HepG2 (cell line): ENCODE data around the gene SAMD4B.

Source experiments
- USF2 ChIP-seq, 2 experiments: sonication (generic) in 1 of 2; formaldehyde crosslinking in 1 of 2; IDR thresholded peaks; 2 replicates each; pipeline versions ENCODE4 v1.5.1 to v1.6.1; 2011 to 2020; ENCODE audit warnings: borderline replicate concordance in 1 of 2, low read depth in 1 of 2, low read length in 1 of 2, mild to moderate bottlenecking in 1 of 2, missing genetic modification reagents in 1 of 2, moderate library complexity in 1 of 2
- ZNF562 ChIP-seq: sonication (generic); formaldehyde crosslinking; IDR thresholded peaks from 2 replicates; pipeline ENCODE4 v1.8.0; 2022; ENCODE audit warnings: missing genetic modification reagents, borderline replicate concordance

- TF ChIP-seq USF2 (IDR thresholded peaks at IDR 0.05; ENCODE audit: low read depth, low read length) (no peak), USF2 (CRISPR knock-in tag; IDR thresholded peaks at IDR 0.05; ENCODE audit: borderline replicate concordance) (no peak), ZNF562 (CRISPR knock-in tag) (no peak)
Observed at GRCh38 chr19:39339674-39340073, 2.5 kb upstream of the SAMD4B start.
